Prostate gland (tissue), 2 donors: ENCODE results near the gene MORN3. TPM values are rescaled to one million over a fixed set of nuclear protein-coding genes. Genes with fewer than 3 reads are reported as not detected.
"Not testable (repeated sequence)": the region's sequence is repeated elsewhere in the genome, so short reads cannot be mapped to it uniquely, and the experiment has no call there.

Experiments used
- DNase-seq: peaks from one replicate; pipeline ENCODE4 v3.0.0-alpha.2; 2019; ENCODE audit warnings: low spot score
- H3K27ac ChIP-seq, 2 donors: fragments of 200-600 bp; sonication (generic); 2 replicates each; pipeline ENCODE4 v1.5.1; 2017 to 2019
- H3K27me3 ChIP-seq: fragments of 200-600 bp; sonication (generic); replicated peaks from 2 replicates; pipeline ENCODE4 v1.5.1; 2019; ENCODE audit not compliant: insufficient read depth
- H3K36me3 ChIP-seq, 2 donors: fragments of 200-600 bp; sonication (generic); 1 replicate in 1 of 2; 2 replicates in 1 of 2; pipeline versions ENCODE4 v1.5.1 to v1.8.1; 2017 to 2019
- H3K4me1 ChIP-seq: fragments of 200-600 bp; sonication (generic); replicated peaks from 2 replicates; pipeline ENCODE4 v1.5.1; 2019
- H3K4me3 ChIP-seq, 2 donors: fragments of 200-600 bp; sonication (generic); 2 replicates each; pipeline ENCODE4 v1.5.1; 2017 to 2019
- H3K9me3 ChIP-seq: fragments of 200-600 bp; sonication (generic); 2 replicates; pipeline ENCODE4 v1.5.1; 2017
- POLR2A ChIP-seq: fragments of 450-650 bp; IDR thresholded peaks from one replicate; pipeline ENCODE4 v1.6.1; 2016; ENCODE audit warnings: antibody characterized with exemption, mild to moderate bottlenecking
- POLR2AphosphoS5 ChIP-seq: sonication (generic); formaldehyde crosslinking; IDR thresholded peaks from one replicate; pipeline ENCODE4 v1.6.1; 2017; ENCODE audit warnings: antibody characterized with exemption
- WGBS: methylation state at CpG from one replicate; pipeline ENCODE4 v1.1.5; 2018; 5-methylcytosine and 5-hydroxymethylcytosine counted together
- intact Hi-C: fragments of 100-400 bp; cut with DNase I; formaldehyde crosslinking; loops from one replicate; pipeline ENCODE4 v1.14.2; 2022
- total RNA-seq, 2 donors: library from RNA; depleted of rRNA; stranded (reverse); fragments of >200 nt; gene quantifications; one replicate each; pipeline ENCODE4 v1.1.0, GENCODE V29; 2016
- TF ChIP-seq, protein P1 (sequence below), 4 experiments: fragments of 200-600 bp in 2 of 4; fragments of 450-650 bp in 2 of 4; sonication (generic) in 2 of 4; IDR thresholded peaks; 1 replicate in 3 of 4; 2 replicates in 1 of 4; pipeline ENCODE4 v1.5.1; 2016 to 2019; ENCODE audit warnings: antibody characterized with exemption in 4 of 4, mild to moderate bottlenecking in 2 of 4, moderate library complexity in 2 of 4

MORN3 gene
- total RNA-seq, 2 donors from 2014 or later, result 1.5 TPM; not detected in 1

DNA sequence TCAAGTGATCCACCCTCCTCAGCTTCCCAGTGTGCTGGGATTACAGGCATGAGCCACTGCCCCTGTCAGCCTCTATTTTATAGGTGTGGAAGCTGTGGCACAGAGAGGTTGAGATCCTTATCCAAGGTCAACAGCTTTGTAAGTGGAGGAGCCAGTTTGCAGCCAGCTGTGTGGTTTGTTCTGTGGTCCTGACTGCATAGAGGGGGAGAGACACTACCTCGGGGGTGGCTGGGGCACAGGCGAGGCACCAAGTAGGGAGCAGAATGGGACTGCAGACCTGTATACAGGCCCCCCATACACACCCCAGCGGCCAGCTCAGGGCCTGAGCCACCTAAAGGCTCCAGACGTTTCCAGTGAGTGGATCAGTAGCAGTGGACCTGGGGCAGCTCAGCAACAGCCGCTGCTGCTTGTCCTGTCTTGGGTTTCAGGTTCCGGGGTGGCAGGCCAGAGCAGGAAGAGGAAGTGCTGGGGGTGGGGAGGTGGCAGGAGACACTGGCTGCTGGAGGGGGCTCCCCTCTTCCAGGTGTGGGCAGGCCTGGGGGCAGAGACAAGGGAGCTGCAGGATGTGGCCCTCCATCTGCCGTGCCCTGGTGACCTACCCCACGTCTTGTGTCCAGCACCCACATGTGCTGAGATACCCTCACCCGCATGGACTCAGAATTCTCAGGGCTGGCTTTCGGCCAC is 32.1 kb downstream of the MORN3 start:
- Histone ChIP-seq H3K4me3 (no peak overlapping the region), H3K36me3 (no peaks in the 10 kb centered on the region), H3K27me3 (no peaks in the 10 kb centered on the region), H3K9me3 (no peaks in the 10 kb centered on the region), H3K4me1 (no peaks in the 10 kb centered on the region), H3K27ac (no peak overlapping the region)
- WGBS, result 58% methylated on average over 8 of the region's 10 CpGs
- DNase-seq, result no peak
- intact Hi-C loops, result no loop called here
- TF ChIP-seq POLR2A, result no peak
- no peak for TF ChIP-seq POLR2AphosphoS5
- TF ChIP-seq, protein P1, sequence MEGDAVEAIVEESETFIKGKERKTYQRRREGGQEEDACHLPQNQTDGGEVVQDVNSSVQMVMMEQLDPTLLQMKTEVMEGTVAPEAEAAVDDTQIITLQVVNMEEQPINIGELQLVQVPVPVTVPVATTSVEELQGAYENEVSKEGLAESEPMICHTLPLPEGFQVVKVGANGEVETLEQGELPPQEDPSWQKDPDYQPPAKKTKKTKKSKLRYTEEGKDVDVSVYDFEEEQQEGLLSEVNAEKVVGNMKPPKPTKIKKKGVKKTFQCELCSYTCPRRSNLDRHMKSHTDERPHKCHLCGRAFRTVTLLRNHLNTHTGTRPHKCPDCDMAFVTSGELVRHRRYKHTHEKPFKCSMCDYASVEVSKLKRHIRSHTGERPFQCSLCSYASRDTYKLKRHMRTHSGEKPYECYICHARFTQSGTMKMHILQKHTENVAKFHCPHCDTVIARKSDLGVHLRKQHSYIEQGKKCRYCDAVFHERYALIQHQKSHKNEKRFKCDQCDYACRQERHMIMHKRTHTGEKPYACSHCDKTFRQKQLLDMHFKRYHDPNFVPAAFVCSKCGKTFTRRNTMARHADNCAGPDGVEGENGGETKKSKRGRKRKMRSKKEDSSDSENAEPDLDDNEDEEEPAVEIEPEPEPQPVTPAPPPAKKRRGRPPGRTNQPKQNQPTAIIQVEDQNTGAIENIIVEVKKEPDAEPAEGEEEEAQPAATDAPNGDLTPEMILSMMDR (IDR thresholded peaks at IDR 0.05), result no peak

DNA sequence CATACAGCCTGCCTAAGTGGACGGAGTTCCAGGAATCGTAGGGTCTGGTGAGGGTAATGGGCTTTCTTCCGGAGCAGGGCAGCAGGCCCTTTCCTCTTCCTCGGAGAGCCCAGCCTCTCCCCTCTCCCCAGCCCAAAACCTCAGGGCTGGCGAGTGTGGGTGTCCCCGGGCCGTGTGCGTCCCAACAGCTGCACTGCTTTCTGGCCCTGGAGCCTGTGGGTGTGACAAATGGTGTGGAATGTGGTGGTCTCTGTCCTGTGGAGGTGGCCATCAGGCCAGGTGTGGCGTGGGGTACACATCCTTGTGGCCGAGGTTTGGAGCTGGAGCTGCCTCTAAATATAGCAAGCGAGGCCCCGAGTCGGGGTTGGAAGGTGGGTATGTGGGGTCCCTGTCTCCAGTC is 34.6 kb downstream of the MORN3 start:
- H3K27me3 ChIP-seq, result no peaks in the 10 kb centered on the region
- TF ChIP-seq POLR2A (no peak), POLR2AphosphoS5 (no peak)
- TF ChIP-seq, protein P1 (IDR thresholded peaks at IDR 0.05), result no peak
- H3K36me3 ChIP-seq, result no peaks in the 10 kb centered on the region
- intact Hi-C loops, result no loop called here
- H3K4me3 ChIP-seq, result no peak overlapping the region
- H3K4me1 ChIP-seq, result no peaks in the 10 kb centered on the region
- no peak for DNase-seq
- H3K9me3 ChIP-seq, result no peaks in the 10 kb centered on the region
- no peak overlapping the region for H3K27ac ChIP-seq
- 91% methylated on average over 13 of the region's 13 CpGs for WGBS

DNA sequence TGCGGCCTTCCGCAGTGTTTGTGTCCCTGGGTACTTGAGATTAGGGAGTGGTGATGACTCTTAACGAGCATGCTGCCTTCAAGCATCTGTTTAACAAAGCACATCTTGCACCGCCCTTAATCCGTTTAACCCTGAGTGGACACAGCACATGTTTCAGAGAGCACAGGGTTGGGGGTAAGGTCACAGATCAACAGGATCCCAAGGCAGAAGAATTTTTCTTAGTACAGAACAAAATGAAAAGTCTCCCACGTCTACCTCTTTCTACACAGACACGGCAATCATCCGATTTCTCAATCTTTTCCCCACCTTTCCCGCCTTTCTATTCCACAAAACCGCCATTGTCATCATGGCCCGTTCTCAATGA is 35.6 kb downstream of the MORN3 start:
- not testable (repeated sequence) for H3K27ac ChIP-seq

DNA sequence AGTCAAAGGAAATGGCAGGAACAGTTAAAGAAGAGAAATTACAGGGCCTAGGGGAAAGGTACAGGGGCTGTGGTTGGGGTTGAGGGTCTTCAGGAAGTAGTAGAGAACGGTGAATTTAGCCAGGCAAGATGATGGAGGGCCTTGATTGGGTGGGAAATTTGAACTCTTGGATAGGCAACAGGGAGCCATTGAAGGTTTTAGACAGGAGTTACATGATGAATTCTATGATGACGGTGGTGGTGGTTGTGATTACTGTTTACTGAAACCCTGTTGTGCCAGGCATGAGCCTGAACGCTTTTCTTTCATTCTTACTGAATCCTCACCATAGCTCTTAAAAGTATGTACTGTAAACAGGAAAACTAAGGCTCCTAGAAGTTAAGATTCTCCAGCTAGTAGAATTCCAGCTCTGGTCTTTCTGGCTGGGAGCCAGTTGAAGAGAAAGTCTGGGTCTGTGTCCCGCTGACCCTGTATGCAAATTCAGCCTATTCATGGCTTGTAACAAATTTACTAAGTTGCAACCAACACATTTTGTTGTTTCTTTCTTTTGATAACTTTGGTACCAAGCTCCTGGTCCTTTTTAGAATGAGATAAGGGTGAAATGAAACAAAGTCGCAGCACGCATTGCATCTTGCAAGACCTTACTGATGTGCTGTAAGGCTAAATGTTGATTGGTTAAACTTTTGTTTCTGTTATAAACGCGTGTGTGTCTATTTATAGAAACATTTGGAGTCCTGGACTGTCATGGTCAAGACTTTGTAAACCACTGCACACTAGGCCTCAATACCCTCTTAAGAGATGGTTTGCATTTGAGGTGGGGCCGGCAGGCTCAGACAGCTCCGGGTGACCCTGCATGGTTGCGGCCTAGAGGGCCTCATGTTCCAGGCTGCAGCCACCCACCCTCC is 37.1 kb downstream of the MORN3 start:
- no peaks in the 10 kb centered on the region for H3K36me3 ChIP-seq
- no peaks in the 10 kb centered on the region for H3K27me3 ChIP-seq
- no peaks in the 10 kb centered on the region for H3K4me1 ChIP-seq
- WGBS, result 75% methylated on average over 11 of the region's 11 CpGs
- intact Hi-C loops, result no loop called here
- no peak overlapping the region for H3K27ac ChIP-seq
- DNase-seq, result no peak
- no peak overlapping the region for H3K4me3 ChIP-seq
- no peaks in the 10 kb centered on the region for H3K9me3 ChIP-seq
- no peak for TF ChIP-seq POLR2A
- TF ChIP-seq, protein P1 (IDR thresholded peaks at IDR 0.05), result no peak

More for the DNA sequence above, 35.6 kb downstream of the MORN3 start:
- 88% methylated on average over 8 of the region's 11 CpGs for WGBS
- H3K4me3 ChIP-seq, H3K4me1 ChIP-seq, intact Hi-C loops, H3K9me3 ChIP-seq, DNase-seq, H3K27me3 ChIP-seq, H3K36me3 ChIP-seq: not testable (repeated sequence)

DNA sequence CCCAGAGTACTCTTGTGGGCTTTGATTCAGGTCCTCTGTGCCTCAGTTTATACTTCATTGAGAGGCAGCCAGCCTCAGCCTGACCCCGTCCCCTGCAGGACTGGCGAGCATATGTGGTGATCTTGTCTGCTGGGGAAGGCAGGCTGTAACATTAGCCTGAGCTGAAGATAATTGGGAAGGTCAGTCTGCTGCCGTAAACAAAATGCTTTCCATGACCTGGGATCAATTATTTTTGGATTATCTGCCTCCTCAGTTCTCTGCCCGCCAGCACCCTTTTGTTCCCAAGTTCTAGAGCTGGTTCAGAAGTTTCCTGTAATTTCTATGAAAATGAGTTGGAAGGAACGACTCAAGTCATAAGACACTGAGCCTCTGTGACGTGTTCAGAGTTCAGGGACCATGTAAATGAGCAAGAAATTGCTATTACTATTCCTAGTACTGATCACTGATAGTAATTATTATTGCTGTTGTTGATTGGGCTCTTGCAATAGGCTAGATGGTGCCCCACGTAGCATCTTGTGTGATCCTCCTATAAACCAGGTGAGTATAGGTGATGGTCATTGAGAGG is 38.6 kb downstream of the MORN3 start:
- intact Hi-C loops, result no loop called here
- Histone ChIP-seq H3K27ac (no peak overlapping the region), H3K4me3 (no peak overlapping the region), H3K27me3 (no peaks in the 10 kb centered on the region), H3K9me3 (no peaks in the 10 kb centered on the region), H3K36me3 (no peaks in the 10 kb centered on the region), H3K4me1 (no peaks in the 10 kb centered on the region)
- WGBS, result 82% methylated on average over 7 of the region's 7 CpGs
- TF ChIP-seq POLR2AphosphoS5, result no peak
- TF ChIP-seq, protein P1 (IDR thresholded peaks at IDR 0.05), result no peak
- no peak for TF ChIP-seq POLR2A
- DNase-seq, result no peak
